Brain pericyte (primary cell): Measurements from ENCODE around the gene PIEZO2.
A peak's percentile ranks its signal among the peaks of the same experiment; 100 is the strongest.

Experiments used
- DNase-seq: peaks from one replicate; pipeline ENCODE4 v3.0.0-alpha.2; 2012; ENCODE audit warnings: low read depth, low spot score

The PIEZO2 gene

DNA sequence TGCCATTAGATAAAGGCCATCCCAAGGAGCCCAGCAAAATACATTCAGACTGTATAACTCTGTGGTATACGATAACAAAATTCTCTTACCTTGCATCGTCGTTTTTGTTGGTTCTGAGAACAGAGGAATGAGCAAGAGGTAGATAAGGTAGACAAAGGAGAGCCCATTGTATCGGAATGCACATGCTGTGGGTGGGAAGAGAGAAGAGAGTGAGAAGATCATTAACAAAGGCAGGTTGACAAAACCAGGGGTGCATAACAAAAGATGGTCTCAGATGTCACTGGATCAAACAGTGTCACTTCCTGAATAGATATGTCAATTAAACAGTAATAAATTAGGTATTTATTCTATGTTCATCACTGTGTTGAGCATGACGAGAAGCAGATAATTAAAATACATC lies 83.3 kb downstream of the PIEZO2 start:
- DNase-seq = no peak

- no peak for DNase-seq
Measured at GRCh38 chr18:11064727-11065460, 84.5 kb downstream of the PIEZO2 start.

DNA sequence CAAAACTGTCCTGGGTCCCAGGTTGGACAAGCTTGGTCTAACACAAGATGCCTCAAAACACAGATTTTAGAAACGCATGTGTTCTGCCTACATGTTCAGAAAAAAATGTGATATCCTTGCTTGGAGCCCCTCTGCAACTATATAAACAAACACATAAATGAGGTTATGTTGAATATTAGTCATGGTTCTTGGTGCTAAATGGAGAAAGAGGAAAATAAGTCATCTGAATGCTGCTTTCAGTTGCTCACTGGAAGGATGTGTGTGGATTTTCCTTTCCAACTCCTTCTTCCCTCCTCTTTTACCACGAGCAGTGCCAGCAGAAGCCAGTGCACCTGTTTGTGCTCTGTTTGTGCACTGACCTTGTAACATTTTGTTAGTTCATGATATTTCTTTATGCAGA lies 85.3 kb downstream of the PIEZO2 start:
- no peak for DNase-seq

DNA sequence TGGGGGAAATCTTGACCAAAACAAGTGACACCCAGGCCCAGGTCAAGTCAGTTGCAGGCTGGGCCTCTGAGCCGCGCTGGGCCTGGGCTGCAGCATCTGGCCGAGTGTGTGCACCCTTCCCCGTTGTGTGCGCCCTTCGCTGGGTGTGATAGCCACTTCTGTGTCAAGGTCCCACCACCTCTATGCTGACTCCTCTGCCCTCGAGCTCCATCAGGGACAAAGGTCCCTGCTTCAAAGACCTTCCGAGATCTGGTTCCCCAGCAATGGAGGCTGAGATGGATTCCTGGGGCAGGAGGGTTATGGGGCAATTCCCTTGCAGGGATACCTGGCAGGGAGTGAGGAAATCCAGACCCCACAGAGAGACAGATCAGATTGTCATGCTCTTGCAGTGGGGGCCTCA lies 93.6 kb downstream of the PIEZO2 start:
- no peak for DNase-seq

DNA sequence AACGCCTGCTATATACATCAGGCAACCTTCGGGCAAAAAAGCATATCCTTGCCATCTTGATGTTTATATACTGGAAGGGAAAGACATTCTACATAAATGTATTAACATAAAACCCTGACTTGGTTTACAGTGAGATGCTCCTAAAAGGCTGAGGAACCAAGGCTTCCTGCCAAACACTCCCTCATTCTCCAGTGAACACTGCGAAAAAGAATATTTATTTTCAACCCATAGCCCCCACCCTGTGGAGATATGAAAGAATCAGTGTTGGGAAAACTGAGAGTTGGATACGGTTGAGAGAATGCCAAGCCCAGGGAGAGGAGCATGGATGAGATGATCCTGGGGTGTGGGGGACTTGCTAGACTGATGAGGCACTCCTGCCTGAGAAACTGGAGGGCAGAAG lies 94.9 kb downstream of the PIEZO2 start:
- DNase-seq = no peak

DNA sequence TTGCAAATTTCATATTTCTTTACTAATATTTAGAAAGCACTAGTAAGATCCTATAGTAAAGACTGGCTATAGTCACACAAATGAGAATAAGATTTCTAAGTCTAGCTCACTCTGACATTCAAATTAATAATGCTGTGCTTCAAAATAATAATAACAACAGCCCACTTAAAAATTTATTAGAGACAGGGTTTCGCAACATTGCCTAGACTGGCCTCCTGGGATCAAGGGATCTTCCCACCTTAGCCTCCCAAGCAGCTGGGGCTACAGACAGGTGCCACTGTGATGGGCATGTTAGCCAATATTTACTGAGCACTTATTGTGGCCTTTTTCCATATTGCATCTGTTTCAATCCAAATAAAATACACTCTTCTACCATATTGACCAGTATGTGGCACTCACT lies 96.1 kb downstream of the PIEZO2 start:
- no peak for DNase-seq

GRCh38 chr18:11052800-11053199 lies 96.6 kb downstream of the PIEZO2 start:
- DNase-seq = no peak

GRCh38 chr18:11051462-11051861 lies 97.9 kb downstream of the PIEZO2 start:
- no peak for DNase-seq

- no peak for DNase-seq
Measured at GRCh38 chr18:11050966-11051365, 98.4 kb downstream of the PIEZO2 start.

GRCh38 chr18:11047817-11048216 lies 101.6 kb downstream of the PIEZO2 start:
- DNase-seq = no peak

DNA sequence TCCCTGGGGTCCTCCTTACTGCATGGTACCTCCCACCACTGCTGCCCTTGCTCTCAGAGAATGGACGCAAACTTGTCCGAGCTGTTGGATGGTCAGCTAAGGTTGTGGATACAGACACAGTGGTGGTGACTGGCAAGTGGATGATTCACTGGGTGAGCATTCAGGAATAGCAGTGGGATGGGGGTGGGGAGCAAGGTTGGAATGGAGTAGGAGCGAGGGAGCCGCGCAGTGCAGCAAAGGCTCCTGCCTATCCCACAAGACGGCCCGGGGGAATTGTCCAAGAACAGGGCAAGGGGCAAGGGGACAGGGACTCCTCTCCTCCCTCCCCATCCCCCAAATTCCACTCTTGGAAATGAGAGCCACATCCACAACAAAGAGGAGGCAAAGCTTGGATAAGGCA lies 102.2 kb downstream of the PIEZO2 start:
- no peak for DNase-seq

DNA sequence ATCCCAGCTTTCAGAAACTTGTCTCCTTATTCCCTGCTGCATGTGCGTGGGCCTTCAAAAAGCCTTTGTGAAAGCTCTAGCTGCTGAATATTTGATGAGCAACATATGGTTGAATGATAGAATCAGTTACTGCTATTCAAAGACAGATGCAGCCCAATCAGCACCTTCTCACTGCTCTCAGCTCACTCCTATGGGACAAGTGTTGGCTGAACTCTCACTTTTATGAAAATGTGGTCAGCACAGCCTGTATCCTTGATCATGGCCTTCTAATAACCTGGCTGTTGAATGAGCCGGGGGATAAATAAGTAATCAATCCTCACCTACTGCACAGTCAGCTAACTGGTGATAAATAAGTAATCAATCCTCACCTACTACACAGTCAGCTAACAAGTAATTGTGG lies 103.2 kb downstream of the PIEZO2 start:
- DNase-seq = no peak

DNA sequence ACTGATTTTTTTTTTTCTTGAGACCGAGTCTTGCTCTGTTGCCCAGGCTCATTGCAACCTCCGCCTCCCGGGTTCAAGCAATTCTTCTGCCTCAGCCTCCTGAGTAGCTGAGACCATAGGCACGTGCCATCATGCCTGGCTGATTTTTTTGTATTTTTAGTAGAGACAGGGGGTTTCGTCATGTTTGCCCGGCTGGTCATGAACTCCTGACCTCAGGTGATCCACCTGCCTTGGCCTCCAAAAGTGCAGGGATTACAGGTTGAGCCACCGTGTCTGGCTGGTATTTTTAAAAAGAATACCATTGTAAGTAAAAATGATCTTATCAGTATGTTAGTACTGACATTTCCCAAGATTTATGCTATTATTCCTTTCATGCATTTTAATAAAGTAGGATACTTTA lies 105.7 kb downstream of the PIEZO2 start:
- no peak for DNase-seq

GRCh38 chr18:11042247-11042646 lies 107.1 kb downstream of the PIEZO2 start:
- DNase-seq = no peak

DNA sequence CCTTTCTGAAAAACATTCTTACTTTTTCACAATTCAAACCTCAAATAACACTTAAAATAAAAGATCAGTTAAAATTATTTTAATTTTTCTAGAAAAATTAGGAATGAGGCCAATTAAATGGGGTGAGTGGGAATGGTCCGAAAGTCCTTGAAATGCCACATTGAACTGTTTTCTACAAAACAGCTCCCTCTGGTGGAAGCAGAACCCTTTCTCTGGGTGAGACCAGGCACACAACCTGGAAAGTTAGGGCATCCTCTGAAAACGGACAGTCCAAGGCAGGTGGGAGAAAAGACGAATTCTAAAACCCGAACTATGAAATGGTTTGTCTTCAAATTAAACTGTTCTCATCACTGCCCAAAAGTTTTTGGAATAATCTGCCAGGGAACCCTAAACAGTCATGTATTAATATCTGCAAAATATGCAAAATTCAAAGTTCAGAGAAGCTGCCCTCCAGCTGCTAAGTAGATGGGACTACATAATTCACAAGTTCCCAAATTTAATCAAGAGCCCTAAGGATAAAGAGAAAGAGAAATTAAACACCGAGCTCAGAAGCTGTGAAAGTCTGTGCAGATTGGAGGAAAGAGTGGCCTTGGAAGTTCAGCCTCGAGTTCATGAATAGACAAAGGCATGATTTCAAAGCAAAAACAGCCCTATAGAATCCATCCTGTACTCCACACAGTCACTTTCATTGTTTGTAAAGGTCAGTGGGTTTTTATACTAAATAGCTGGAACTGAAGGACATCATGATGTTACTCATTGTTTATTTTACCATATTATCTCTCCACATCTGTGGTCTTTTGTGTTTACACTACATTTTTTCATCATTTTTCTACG lies 108.3 kb downstream of the PIEZO2 start:
- DNase-seq = peak; percentile 57

DNA sequence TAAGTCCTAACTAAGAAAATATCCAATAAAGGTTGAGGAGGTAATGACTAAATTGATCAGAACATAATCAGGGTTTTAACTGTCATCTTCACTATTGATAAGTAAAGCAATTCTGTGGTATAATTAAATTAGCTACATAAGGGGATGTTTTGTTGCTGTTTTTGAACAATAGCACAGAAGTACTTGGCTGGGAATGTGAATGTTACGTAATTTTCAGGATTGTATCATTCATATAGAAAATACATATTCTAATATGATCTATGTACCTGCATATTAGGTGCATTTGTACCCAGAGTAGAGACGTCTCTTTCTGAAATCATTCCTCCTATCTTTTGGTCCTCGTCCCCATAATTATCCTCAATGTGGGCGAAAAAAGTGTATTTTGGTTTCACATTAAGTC lies 109.0 kb downstream of the PIEZO2 start:
- DNase-seq = no peak

GRCh38 chr18:11037533-11038240 lies 111.7 kb downstream of the PIEZO2 start:
- no peak for DNase-seq

- DNase-seq = no peak
Measured at GRCh38 chr18:11035814-11036495, 113.4 kb downstream of the PIEZO2 start.

- no peak for DNase-seq
Measured at GRCh38 chr18:11035376-11035775, 114.0 kb downstream of the PIEZO2 start.

DNA sequence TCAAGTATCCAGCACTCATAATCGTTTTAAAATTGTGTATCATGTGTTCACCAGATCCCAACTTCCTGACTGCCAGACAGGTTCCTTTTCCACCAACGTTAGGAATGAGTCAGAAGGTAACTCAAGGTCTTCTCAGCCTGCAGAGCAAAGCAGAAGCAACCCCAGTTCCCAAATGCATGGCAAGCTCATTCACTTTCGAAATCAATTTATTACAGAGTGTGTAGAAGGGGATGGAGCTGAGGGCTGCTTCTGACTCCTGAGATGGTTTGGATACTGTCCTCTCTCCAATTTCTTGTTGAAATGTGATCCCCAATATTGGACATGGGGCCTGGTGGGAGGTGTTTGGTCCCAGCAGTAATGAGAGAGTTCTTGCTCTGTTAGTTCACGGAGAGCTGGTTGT lies 114.5 kb downstream of the PIEZO2 start:
- no peak for DNase-seq

DNA sequence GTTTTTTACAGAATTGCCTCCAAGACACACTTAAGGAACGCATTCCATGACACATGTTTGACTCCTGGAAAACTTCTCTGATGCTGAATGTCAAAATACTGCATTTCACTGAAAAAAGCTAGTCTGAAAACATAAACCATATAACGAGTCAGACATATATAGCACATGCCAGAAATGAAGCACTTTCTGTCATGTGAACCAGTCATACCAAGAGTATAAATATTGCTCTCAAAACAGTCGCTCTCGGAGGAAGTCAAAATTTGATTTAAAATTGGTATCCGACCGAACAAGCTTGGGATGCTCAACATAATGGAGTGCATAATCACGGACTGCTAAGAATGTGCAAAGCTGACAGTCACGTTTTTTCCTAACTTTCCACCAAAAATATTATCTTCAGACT lies 115.9 kb downstream of the PIEZO2 start:
- no peak for DNase-seq

DNA sequence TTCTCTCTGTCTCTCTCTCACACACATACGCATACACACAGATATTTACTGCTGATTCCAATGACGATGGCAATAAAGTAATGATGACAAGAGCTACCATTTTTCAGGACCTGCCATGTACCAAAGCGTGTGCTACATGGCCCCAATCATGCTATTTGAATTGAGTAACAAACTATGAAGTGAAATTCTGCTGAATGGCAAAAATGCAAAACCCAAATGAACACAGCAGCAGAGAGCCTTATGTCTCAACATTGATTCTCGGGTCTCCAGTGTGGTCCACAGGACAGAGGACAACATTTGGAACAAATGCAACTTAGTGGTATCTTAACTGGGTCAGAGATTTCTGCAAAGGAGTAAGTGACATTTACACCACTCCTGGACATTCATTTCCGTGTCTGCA lies 117.4 kb downstream of the PIEZO2 start:
- no peak for DNase-seq
